Mucosa of rectum (tissue), 2 donors: ENCODE results near the gene ZNRF3.

Source experiments
- H3K27ac ChIP-seq, 2 donors: one replicate each; pipeline ENCODE4 v1.7.0; 2013; ENCODE audit warnings: inconsistent platforms in 2 of 2, low read depth in 2 of 2, low read length in 2 of 2
- H3K27me3 ChIP-seq, 2 donors: one replicate each; pipeline ENCODE4 v1.7.0; 2013; ENCODE audit warnings: low read length in 2 of 2; ENCODE audit not compliant: control insufficient read depth in 2 of 2, insufficient read depth in 2 of 2
- H3K36me3 ChIP-seq, 2 donors: one replicate each; pipeline ENCODE4 v1.7.0; 2013; ENCODE audit warnings: low read length in 2 of 2; ENCODE audit not compliant: control insufficient read depth in 2 of 2, insufficient read depth in 2 of 2
- H3K4me1 ChIP-seq, 2 donors: one replicate each; pipeline ENCODE4 v1.7.0; 2013; ENCODE audit warnings: low read length in 2 of 2, mild to moderate bottlenecking in 1 of 2; ENCODE audit not compliant: control insufficient read depth in 2 of 2, insufficient read depth in 2 of 2
- H3K4me3 ChIP-seq, 2 donors: one replicate each; pipeline ENCODE4 v1.7.0; 2013; ENCODE audit warnings: low read length in 2 of 2
- H3K9ac ChIP-seq, 2 donors: one replicate each; pipeline ENCODE4 v1.7.0; 2013; ENCODE audit warnings: low read length in 2 of 2, low read depth in 1 of 2, mild to moderate bottlenecking in 1 of 2
- H3K9me3 ChIP-seq, 2 donors: one replicate each; pipeline ENCODE4 v1.7.0; 2013; ENCODE audit warnings: low read length in 2 of 2; ENCODE audit not compliant: control insufficient read depth in 2 of 2
- donor health status: healthy.
- donor health status: Normal muscosa, but diverticular disease.

Gene ZNRF3

DNA sequence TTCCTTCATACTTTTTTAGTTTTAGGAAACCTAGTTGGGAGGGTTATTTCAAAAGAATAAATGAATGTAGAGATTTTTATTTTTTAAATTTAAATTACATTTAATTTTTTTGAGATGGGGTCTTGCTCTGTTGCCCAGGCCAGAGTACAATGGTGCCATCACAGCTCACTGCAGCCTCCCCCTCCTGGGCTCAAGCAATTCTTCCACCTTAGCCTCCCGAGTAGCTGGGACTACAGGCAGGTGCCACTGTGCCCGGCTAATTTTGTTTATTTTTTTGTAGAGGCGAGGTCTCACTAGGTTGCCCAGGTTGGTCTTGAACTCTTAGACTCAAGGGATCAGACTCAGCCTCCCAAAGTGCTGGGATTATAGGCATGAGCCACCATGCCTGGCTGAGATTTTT lies 32.6 kb downstream of the ZNRF3 start:
- Histone ChIP-seq H3K27me3 (no peaks in the 10 kb centered on the region), H3K4me1 (peaks cover 25 to 33% of the 10 kb centered on the region in 2 donors), H3K36me3 (no peaks in the 10 kb centered on the region), H3K9me3 (no peaks in the 10 kb centered on the region), H3K9ac (no peak overlapping the region), H3K4me3 (no peak overlapping the region), H3K27ac (no peak overlapping the region)

DNA sequence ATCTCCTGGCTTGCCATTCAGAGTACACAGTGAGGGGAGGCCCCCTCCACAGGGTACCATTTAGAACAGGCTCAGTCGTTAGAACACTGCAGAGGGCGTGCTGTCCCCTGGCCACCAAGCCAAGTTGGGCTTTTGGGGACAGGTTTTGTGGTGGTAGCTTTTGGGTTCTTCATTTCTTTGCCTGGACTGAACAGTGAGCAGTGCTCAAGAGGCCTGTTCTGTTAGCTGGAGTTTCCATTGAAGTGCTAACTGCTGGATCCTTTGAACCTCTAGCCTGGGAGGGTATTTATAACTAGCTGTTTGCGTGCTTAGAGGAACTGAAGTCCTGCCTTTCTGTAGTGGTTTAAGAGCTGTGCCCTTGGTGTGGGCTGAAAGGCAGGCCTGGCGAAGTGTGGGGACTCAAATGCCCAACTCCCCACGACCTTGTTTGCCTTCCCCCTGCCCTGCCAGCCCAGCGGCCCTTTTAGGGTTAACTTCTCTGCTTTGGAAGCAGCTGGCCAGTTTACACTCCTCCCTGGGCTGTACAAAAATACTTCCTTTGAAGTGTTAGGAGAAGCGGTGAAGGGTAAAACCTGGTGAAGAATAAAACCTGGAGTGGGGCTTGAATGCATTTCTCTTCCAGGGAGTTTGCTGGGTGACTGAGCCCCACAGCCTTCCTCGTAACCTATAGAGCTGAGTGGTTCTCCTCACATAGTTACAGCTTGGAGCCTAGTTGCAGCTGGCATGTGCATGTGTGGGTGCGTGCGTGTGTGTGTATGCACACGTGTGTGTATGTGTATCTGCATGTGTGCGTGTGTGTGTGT lies 34.6 kb downstream of the ZNRF3 start:
- Histone ChIP-seq H3K9me3 (no peaks in the 10 kb centered on the region), H3K36me3 (no peaks in the 10 kb centered on the region), H3K27me3 (no peaks in the 10 kb centered on the region), H3K27ac (peak overlapping the region; percentile 13 to 62), H3K9ac (no peak overlapping the region), H3K4me3 (peak overlapping the region in 1 of 2 donors; percentile 23), H3K4me1 (peaks cover 18 to 25% of the 10 kb centered on the region in 2 donors)

DNA sequence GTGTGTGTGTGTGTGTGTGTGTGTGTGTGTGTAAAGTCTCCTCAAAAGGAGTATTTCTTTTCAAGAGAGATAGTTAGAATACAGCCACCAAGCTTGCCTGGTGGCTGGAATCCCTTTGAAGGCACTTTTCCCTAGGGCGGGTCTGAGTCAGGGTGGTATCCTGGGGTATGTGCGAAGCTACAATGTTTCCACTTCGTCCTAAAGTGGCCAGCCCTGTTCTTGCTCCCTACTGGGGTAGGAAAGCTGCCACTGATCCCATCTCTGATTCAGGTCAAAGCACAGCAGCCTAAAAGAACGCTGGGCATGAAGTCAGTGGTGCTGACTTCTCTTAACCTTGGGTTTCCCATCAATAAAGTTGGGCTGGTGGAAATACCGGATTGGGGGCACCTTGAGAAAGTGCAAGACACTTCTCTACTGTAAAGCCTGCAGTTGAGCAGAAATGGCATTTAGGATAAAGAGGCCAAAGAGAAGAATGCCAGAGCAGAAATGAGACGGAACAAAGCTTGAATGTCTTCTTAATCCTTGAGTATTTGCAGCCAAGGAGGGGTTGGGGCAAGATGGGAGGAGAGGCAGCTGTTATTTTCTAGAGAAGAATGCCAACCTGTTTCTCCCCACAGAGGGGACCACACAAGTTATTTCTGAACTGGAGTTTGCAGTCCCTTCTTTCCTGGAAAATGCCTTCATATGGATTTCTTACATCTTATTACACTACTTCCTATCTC lies 35.3 kb downstream of the ZNRF3 start:
- Histone ChIP-seq H3K36me3 (no peaks in the 10 kb centered on the region), H3K4me3 (no peak overlapping the region), H3K27ac (peak overlapping the region in 1 of 2 donors; percentile 62), H3K9me3 (no peaks in the 10 kb centered on the region), H3K27me3 (no peaks in the 10 kb centered on the region), H3K9ac (no peak overlapping the region), H3K4me1 (peaks cover 18 to 26% of the 10 kb centered on the region in 2 donors)

DNA sequence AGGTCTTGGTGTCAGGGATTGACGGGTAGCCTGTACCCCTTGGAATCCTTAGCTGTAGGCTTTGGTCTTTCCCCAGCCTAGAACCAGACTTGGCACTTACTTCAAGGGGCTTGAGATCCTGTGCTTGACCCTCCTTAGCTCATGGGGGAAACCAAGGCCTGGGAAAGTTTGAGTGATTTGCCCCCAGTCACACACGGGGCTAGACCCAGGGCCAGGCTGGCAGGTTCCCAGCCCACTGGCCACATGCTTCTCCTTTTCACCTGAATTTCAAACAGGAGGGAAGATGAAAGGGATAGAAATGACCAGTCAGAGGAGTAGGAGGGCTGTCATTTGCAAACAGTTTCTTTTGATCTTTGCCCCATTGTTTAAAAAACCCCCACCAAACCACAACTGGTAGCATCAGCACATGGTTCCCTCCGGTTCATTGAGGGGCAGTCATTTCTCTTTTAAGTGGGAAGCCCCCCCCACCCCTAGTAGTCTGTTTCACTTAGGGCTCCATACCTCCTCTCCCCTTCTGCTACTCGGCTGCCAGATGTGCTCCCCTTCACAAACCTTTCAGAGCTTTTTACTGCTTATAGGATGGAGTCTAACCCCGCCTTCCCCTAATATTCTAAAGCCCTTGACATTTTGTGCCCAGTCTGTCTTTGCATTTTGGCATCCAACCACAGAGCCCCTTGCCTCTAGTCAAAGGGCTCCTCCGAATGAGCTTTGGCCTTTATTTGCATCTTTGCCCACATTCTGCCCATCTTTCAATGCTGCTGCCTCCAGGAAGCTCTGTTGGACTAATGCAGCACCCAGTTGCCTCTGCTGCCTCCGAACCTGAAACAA lies 37.6 kb downstream of the ZNRF3 start:
- Histone ChIP-seq H3K4me3 (no peak overlapping the region), H3K9me3 (no peaks in the 10 kb centered on the region), H3K36me3 (no peaks in the 10 kb centered on the region), H3K27ac (no peak overlapping the region), H3K9ac (no peak overlapping the region), H3K27me3 (no peaks in the 10 kb centered on the region), H3K4me1 (peaks cover 18 to 29% of the 10 kb centered on the region in 2 donors)

DNA sequence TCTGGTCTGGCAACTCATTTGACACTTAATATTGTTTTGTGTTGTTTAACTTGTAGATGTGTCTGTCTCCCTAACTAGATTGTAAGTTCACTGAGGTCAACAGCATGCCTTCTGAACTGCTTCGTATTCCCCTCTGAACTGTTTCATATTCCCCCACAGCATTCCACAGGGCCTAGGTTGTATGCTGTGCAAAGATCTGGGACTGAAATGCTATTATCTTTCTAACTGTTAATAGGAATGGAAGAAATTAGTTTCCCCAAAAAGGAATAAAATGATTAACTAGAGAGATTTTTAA lies 38.2 kb downstream of the ZNRF3 start:
- Histone ChIP-seq H3K27me3 (no peaks in the 10 kb centered on the region), H3K36me3 (no peaks in the 10 kb centered on the region), H3K9me3 (no peaks in the 10 kb centered on the region), H3K9ac (no peak overlapping the region), H3K4me1 (peaks cover 18 to 29% of the 10 kb centered on the region in 2 donors), H3K4me3 (no peak overlapping the region), H3K27ac (no peak overlapping the region)

DNA sequence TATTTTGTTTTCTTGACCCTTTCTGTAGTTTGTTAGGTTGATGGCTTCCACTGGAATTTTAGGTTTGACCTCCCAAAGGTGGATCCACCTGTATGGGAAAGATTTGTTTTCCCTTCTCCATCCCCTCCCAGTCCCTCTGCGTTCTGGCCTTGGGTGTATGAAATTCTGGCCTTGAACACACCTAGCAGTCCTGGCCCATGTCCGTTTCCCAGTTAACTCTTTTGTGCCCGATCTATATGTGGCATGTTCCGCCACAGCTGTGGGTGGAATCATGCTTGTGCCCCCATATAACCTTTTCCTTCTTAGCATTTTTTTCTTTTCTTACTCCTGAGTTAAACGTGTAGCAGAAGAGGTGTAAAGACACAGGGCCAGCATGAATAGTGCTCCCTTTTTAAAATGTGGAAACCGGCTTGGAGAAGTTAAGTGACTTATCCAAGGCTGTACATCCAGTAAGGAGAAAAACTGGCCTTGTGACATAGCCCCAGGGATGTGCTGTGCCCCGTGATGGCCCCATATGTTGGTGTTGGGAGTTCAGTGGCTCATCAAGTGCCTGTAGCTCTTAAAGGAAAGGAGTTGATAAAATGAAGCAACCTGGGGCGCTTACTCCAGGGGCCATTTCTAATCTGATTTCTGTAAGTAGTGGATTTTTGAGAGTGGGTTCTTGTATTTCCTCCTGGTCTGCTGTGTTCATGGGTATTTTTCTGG lies 39.3 kb downstream of the ZNRF3 start:
- Histone ChIP-seq H3K27ac (no peak overlapping the region), H3K9me3 (no peaks in the 10 kb centered on the region), H3K9ac (no peak overlapping the region), H3K36me3 (no peaks in the 10 kb centered on the region), H3K27me3 (no peaks in the 10 kb centered on the region), H3K4me1 (peaks cover 13 to 23% of the 10 kb centered on the region in 2 donors), H3K4me3 (no peak overlapping the region)

DNA sequence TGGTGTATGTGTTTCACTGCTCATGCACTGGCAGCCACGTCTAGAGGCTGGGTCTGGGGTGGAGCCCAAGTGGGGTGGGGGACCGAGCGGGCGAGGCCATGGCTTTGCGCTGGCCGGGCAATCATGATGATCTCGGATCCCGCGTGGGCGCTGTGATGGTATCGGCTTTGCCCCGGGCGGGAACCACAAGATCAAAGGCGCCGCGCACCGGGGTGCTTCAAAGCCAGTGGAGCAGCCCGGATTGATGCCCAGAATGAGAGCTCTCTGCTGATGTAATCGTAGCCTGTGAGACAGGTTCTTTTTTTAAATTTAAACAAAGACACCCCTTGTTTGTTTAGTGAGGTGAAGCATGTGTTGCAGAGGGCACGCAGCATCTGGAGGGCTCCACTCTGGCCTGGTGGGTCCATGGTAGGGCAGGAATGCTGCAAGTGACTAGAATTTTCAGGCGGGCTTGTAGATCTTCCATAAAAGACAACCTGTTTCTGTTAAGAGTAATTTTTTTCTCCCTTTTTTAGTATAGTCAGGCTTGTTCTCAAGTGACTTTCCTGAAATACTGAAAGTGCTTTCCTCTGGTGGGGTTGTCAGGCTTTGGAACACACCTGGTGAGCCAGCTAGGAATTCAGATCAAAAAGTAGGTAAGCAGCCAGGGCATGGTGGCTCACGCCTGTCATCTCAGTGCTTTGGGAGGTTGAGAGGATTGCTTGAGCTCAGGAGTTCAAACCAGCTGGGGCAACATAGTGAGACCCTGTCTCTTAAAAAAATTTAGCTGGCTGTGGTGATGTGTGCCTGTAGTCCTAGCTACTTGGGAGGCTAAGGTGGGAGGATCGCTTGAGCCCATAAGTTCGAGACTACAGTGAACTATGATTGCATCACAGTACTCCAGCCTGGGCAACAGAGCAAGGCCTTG lies 40.7 kb downstream of the ZNRF3 start:
- H3K4me3 ChIP-seq = no peak overlapping the region
- peaks cover 3 to 10% of the 10 kb centered on the region in 2 donors for H3K4me1 ChIP-seq
- H3K9ac ChIP-seq = no peak overlapping the region
- no peak overlapping the region for H3K27ac ChIP-seq
- no peaks in the 10 kb centered on the region for H3K36me3 ChIP-seq
- H3K27me3 ChIP-seq = no peaks in the 10 kb centered on the region
- H3K9me3 ChIP-seq = no peaks in the 10 kb centered on the region

DNA sequence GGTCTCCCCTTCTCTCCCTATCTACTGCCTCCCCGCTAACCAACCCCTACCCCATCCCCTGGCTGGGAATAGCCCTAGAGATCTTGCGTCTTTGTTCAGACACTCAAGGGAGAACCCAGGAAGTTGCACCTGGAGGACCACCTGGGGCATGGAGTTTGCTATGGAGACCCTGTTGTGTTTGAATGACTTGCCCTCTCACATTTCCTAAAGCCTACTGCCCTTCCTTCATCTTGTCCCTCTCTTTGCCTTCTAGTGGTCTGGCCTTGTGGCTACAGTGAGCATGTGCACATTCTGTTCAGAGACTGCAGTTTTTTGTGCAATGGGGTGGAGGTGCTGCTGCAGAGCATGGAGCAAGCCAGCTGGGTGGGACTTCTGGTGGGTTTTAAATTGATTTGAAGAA lies 42.5 kb downstream of the ZNRF3 start:
- Histone ChIP-seq H3K4me1 (peaks cover 3 to 10% of the 10 kb centered on the region in 2 donors), H3K36me3 (no peaks in the 10 kb centered on the region), H3K27ac (no peak overlapping the region), H3K27me3 (no peaks in the 10 kb centered on the region), H3K9ac (no peak overlapping the region), H3K9me3 (no peaks in the 10 kb centered on the region), H3K4me3 (no peak overlapping the region)

DNA sequence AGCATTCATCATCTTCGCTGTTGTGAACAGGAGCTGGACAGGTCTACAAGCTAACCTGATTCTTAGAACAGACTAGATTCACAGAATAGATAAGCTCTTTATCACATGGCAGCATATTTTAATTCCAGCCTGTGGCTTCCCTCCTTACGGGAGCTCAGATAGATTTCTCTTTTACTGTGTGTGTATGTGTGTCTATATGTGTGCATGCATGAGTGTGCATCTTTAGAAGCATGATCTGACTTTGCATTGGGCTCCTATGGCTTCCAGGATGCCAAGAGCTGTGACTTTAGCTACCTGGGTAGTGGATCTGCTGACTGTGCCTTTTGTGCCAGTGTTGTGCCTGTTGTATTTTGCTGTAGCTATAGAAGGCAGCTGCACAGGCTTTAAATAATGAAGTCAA lies 44.3 kb downstream of the ZNRF3 start:
- no peak overlapping the region for H3K4me3 ChIP-seq
- H3K27ac ChIP-seq = no peak overlapping the region
- H3K36me3 ChIP-seq = no peaks in the 10 kb centered on the region
- no peaks in the 10 kb centered on the region for H3K9me3 ChIP-seq
- H3K4me1 ChIP-seq = peaks cover 0 to 7% of the 10 kb centered on the region in 2 donors
- H3K27me3 ChIP-seq = no peaks in the 10 kb centered on the region
- H3K9ac ChIP-seq = no peak overlapping the region
